GM19395 (cell line): ENCODE results near the gene BNIP2.
"Not testable (repeated sequence)": the region's sequence is repeated elsewhere in the genome, so short reads cannot be mapped to it uniquely, and the experiment has no call there.

Experiments
- ATAC-seq: cut with Tn5 transposase; IDR thresholded peaks from one replicate; pipeline ENCODE4 v1.9.1; 2021; ENCODE audit warnings: mild to moderate bottlenecking, moderate library complexity; ENCODE audit not compliant: unreplicated experiment

Gene BNIP2

DNA sequence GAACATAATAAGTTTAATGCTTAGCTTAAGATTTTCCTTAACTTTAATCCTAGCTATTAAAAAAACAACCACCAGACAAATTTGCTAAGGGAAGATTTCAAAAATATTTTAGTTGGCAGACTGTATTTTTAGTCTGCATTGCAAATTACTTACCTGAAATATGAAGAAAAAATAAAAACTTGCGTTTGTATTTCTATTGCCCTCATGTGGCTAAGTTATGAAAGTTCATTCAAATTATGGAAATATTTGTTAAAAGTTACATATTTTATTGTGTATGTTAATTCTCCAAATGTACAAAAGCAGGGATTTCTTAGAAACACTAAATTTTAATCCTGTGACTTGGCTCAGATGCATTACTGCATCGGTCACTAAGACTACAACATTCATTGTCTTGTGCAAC, 46.8 kb downstream of the BNIP2 start:
- no peak for ATAC-seq

DNA sequence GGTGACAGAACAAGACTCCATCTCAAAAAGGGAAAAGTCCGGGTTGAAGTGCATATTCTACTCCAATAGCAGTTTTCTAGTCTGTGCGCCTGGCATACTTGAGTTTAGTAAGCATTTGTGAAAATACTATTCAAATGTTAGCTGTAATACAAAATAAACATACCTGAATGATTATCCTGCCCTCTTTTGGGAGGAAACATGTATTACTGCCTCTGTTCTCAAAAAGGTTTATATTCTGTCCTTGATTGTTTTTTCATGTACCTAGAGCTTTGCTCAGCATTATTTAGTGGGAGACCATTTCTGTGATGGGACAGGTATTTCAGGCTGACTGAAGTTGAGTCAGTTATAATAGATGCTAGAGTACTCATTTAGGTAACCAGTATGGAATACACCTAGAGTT, 51.6 kb downstream of the BNIP2 start:
- not testable (repeated sequence) for ATAC-seq

DNA sequence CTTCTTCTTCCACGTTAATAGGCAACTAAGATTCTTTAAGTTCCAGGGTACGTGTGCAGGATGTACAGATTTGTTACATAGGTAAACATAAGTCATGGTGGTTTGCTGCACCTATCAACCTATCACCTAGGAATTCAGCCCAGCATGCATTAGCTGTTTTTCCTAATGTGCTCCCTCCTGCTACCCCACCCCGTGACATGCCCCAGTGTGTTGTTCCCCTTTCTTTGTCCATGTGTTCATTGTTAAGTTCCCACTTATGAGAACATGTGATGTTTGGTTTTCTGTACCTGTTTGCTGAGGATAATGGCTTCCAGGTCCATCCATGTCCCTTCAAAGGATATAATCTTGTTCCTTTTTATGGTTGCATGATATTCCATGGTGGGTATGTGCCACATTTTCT, 52.9 kb downstream of the BNIP2 start:
- no peak for ATAC-seq

DNA sequence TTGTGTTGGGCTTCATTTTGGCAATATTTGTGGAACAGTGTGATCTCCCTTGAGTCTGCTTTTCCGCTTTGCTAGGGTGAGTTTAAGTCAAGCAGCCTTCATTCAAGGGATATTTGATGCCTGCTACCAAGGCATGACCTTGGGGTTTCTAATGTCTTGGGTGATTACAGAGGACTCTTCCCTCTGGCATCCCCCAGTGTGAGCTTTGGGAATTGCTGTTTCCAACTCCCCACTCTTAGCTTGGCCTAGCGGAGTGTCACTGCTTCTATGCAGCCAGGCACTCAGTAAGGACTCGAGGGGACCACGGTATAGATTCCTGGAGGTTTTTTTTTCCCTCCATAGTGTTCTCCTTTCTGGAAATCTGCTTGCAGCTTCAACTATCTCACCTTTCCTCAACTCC, 56.4 kb downstream of the BNIP2 start:
- no peak for ATAC-seq

DNA sequence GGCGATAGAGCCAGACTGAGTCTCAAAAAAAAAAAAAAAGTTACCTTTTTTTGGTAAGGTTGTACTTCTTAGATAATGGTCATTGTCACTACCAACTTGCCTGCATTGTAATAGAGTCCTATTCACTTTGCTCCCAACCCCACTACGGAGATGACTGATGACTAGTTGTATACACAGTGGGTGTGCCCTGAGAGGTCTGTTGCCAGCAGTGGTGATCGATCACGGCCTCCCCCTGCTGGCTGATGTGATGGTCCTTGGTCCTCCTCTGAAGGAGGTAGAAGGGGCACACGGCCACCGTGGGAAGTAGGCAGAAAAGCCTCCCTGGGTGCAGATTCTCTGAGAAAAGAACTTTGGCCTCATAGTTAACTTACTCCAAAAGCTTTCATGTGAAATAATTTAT, 66.8 kb downstream of the BNIP2 start:
- ATAC-seq, result peak; percentile 73

DNA sequence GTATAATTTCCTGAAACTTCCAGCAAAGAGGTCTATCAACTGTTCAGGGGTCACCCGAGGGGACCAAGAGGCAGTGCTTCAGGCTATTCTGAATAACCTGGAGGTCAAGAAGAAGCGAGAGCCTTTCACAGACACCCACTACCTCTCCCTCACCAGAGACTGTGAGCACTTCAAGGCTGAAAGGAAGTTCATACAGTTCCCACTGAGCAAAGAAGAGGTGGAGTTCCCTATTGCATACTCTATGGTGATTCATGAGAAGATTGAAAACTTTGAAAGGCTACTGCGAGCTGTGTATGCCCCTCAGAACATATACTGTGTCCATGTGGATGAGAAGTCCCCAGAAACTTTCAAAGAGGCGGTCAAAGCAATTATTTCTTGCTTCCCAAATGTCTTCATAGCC, 70.7 kb downstream of the BNIP2 start:
- no peak for ATAC-seq

DNA sequence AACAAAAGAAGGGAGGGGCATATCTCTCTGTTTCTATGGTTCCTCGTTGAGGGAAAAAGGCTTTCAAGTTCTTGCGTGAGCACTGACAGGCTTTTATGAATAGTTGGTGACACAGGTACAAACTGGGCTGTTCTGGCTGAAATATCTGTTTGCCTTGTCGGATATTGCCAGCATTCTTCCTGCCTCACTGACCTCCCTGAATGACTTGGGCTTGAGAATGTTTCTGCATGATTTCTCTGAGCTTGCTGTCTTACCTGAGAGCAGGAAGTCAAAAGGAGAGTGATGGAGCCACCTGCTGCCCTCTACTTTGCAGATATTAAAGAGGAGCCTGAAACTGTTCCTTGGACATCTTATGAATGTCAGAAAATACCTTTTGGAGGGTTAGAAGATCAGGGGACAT, 72.7 kb downstream of the BNIP2 start:
- ATAC-seq, result no peak

DNA sequence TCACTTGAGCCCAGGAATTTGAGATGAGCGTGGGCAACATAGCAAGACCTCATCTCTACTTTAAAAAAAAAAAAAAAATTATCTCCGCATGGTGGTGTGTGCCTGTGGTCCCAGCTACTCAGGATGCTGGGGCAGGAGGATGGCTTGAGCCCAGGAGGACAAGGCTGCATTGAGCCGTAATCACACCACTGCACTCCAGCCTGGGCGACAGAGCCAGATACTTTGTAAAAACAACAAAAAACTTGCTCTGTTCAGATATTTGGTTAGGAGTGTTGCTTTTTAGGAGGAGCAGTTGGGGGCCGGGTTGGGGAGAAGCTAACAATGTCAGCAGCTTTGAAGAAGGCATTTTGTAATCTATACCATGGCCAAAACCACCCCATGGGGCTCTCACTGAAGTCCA, 73.5 kb downstream of the BNIP2 start:
- no peak for ATAC-seq

DNA sequence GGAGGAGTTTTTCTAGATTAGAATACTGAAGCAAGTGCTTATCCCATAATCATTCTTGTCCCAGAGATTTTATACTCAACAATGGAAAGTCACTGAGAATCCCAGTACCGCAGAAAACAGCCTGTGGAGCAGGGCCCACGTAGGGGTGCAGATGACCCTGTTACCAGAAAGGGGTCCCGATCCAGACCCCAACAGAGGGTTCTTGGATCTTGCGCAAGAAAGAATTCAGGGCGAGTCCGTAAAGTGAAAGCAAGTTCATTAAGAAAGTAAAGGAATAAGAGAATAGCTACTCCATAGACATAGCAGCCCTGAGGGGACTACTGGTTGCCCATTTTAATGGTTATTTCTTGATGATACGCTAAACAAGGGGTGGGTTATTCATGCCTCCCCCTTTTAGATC, 75.0 kb downstream of the BNIP2 start:
- no peak for ATAC-seq

DNA sequence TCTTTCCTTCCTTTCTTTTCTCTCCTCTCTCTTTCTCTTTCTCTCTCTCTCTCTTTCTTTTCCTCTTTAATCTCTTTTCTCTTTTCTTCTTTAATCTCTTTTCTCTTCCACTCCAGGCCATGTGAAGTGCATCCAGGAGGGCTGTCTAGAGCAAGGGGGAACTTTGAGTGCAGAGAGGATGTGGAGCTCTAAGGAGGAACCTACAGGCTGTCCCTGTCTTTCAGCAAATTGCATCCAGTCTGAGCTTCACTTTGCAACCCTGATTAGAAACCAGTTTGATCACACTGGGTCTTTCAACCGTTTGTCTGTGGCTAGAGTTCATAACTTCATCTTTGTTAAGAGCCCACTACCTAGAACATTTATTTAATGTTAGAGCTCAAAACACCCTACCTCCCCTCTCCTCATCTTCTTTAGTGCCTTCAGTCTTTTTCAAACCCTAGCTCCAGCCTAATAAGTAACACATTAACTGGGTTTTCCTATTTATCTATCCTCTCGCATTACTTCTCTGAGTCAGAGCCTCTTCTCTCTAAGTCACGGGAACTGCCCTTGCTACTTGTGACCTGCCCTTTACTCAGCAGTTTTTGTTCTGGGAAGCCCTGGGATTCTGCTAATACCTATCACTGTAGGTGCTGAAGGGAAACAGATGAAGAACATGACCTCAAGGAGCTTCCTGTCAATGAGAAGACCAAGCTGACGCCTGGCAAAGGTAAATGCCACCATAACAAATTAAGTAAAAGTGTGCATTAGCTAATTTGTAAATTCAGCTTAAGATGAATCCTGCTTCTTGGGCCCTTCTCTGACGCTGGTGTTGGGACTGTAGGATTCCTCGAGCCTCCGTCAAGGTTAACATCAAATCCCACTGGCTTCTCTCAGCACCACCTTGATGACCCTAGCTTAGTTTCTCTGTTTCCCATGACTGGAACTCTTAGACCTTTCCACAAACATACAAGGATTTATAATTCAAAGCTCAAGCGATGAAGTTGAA, 77.6 kb downstream of the BNIP2 start, which contains the start of gene GCNT3:
Gene GCNT3, plus strand, starts transcription at position 508 of the 985 bp plus-strand sequence. CDS start 6,456 bp downstream, outside the sequence.
- no peak for ATAC-seq

DNA sequence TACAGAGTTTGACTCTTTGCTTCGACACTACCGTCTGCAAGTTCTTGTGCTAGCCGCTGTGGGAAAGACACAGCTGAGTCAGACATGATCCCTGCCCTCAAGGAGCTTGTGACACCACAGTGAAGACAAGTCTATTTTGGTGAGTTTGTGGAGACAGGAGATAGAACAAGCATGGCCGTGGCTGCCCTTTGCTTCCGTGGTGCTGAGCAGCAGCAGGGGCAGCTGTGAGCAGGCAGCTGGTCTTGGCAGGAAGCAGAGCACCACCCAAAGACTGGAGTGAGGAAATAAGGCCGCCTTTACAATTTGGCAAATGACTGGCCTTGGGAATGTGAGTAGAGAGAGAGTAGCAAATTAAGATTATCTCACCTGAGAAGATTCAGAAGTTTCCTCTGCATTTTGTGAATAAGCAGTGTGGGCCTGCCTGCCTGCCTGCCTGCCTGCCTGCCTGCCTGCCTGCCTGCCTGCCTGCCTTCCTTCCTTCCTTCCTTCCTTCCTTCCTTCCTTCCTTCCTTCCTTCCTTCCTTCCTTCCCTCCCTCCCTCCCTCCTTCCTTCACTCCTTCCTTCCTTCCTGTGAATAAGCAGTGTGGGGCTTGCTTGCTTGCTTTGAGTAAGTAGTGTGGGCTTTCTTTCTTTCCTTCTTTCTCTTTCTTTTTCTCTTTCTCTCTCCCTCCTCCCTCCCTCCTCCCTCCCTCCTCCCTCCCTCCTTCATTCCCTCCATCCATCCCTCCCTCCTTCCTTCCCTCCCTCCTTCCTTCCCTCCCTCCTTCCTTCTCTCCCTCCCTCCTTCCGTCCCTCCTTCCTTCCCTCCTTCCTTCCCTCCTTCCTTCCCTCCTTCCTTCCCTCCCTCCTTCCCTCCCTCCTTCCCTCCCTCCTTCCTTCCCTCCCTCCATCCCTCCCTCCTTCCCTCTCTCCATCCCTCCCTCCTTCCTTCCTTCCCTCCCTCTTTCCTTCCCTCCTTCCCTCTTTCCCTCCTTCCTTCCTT, 79.1 kb downstream of the BNIP2 start:
- ATAC-seq, result no peak
